ENCODE measurements around the gene FAM83D.

The FAM83D gene

GRCh38 chr20:38979842-38980241 is 53.6 kb downstream of the FAM83D start:
- Histone ChIP-seq H4K8ac (ENCODE audit: low read length) (no peak overlapping the region), H3K4ac (ENCODE audit: low read depth in 1 of 2, low read length in 2 of 2) (no peak overlapping the region), H2BK15ac (ENCODE audit: low read depth, poor library complexity, severe bottlenecking) (no peak overlapping the region), H3K9ac (ENCODE audit: low read length) (no peak overlapping the region), H3K23ac (ENCODE audit: low read length in 2 of 2) (no peak overlapping the region), H3K27ac (ENCODE audit: low read length, poor library complexity, severe bottlenecking) (no peak overlapping the region), H3K9me3 (ENCODE audit: control insufficient read depth, low read length) (no peaks in the 10 kb centered on the region), H3K4me1 (ENCODE audit: control insufficient read depth, insufficient read depth, low read depth, low read length) (no peaks in the 10 kb centered on the region), H2BK120ac (ENCODE audit: low read depth, low read length) (no peak overlapping the region), H3K14ac (ENCODE audit: low read length in 2 of 2) (no peak overlapping the region), H3K79me1 (replicated peaks; ENCODE audit: low read length, poor library complexity, severe bottlenecking) (peaks cover 19% of the 10 kb centered on the region), H2BK5ac (ENCODE audit: low read depth, low read length, poor library complexity, severe bottlenecking) (no peak overlapping the region), H3K36me3 (ENCODE audit: control insufficient read depth in 1 of 2, insufficient read depth in 2 of 2, low read depth in 1 of 2, low read length in 2 of 2) (peaks cover 0 to 15% of the 10 kb centered on the region in 2 experiments), H3K4me2 (ENCODE audit: low read length, poor library complexity, severe bottlenecking) (no peak overlapping the region), H2AFZ (ENCODE audit: low read depth, low read length) (no peak overlapping the region), H4K91ac (ENCODE audit: low read length) (no peak overlapping the region), H3K18ac (ENCODE audit: low read depth in 1 of 2, low read length in 2 of 2) (no peak overlapping the region), H2BK12ac (ENCODE audit: low read length in 2 of 2) (no peak overlapping the region), H3K27me3 (ENCODE audit: control insufficient read depth in 1 of 2, insufficient read depth in 1 of 2, low read length in 2 of 2) (no peaks in the 10 kb centered on the region), H2AK5ac (ENCODE audit: low read length, severe bottlenecking) (no peak overlapping the region), H3K4me3 (ENCODE audit: insufficient read depth in 1 of 2, low read depth in 1 of 2, low read length in 2 of 2) (no peak overlapping the region)
- DNase-seq = no peak
- WGBS = 80% methylated on average over 1 of the region's 3 CpGs

DNA sequence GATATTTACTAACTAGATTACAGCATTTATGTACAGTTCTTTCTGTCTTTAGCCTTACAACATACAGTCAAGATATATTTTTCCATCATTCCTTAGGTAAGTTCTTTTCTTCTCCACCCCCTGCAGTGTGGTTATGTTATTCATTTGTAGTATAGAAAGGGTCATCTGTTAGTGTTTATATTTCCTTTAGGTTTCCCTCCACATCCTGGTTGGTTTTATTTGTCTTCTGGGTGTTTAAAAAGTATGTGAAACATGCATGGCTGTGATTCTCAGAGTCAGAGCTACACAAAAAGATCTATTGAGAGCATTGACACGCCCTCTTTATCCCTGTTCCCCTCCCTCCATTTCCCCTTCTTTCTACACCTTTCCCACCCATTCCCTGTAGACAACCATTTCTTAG is 56.1 kb downstream of the FAM83D start:
- H2AK5ac ChIP-seq (ENCODE audit: low read length, severe bottlenecking) = no peak overlapping the region
- no peak overlapping the region for H3K4me3 ChIP-seq (ENCODE audit: insufficient read depth in 1 of 2, low read depth in 1 of 2, low read length in 2 of 2)
- H3K14ac ChIP-seq (ENCODE audit: low read length in 2 of 2) = no peak overlapping the region
- no peaks in the 10 kb centered on the region for H3K27me3 ChIP-seq (ENCODE audit: control insufficient read depth in 1 of 2, insufficient read depth in 1 of 2, low read length in 2 of 2)
- H4K91ac ChIP-seq (ENCODE audit: low read length) = no peak overlapping the region
- H3K23ac ChIP-seq (ENCODE audit: low read length in 2 of 2) = no peak overlapping the region
- H2BK15ac ChIP-seq (ENCODE audit: low read depth, poor library complexity, severe bottlenecking) = no peak overlapping the region
- H3K79me1 ChIP-seq (replicated peaks; ENCODE audit: low read length, poor library complexity, severe bottlenecking) = peaks cover 12% of the 10 kb centered on the region
- peak; percentile 24 for DNase-seq
- no peak overlapping the region for H2BK120ac ChIP-seq (ENCODE audit: low read depth, low read length)
- H2BK5ac ChIP-seq (ENCODE audit: low read depth, low read length, poor library complexity, severe bottlenecking) = no peak overlapping the region
- H2AFZ ChIP-seq (ENCODE audit: low read depth, low read length) = no peak overlapping the region
- no peak overlapping the region for H3K4me2 ChIP-seq (ENCODE audit: low read length, poor library complexity, severe bottlenecking)
- WGBS = 92% methylated on average over 1 of the region's 1 CpG
- H3K4ac ChIP-seq (ENCODE audit: low read depth in 1 of 2, low read length in 2 of 2) = no peak overlapping the region
- H3K18ac ChIP-seq (ENCODE audit: low read depth in 1 of 2, low read length in 2 of 2) = no peak overlapping the region
- H3K9ac ChIP-seq (ENCODE audit: low read length) = no peak overlapping the region
- peaks cover 6% of the 10 kb centered on the region for H3K4me1 ChIP-seq (ENCODE audit: control insufficient read depth, insufficient read depth, low read depth, low read length)
- H3K36me3 ChIP-seq (ENCODE audit: control insufficient read depth in 1 of 2, insufficient read depth in 2 of 2, low read depth in 1 of 2, low read length in 2 of 2) = peaks cover 0 to 8% of the 10 kb centered on the region in 2 experiments
- no peaks in the 10 kb centered on the region for H3K9me3 ChIP-seq (ENCODE audit: control insufficient read depth, low read length)
- H4K8ac ChIP-seq (ENCODE audit: low read length) = no peak overlapping the region
- no peak overlapping the region for H2BK12ac ChIP-seq (ENCODE audit: low read length in 2 of 2)
- H3K27ac ChIP-seq (ENCODE audit: low read length, poor library complexity, severe bottlenecking) = no peak overlapping the region

DNA sequence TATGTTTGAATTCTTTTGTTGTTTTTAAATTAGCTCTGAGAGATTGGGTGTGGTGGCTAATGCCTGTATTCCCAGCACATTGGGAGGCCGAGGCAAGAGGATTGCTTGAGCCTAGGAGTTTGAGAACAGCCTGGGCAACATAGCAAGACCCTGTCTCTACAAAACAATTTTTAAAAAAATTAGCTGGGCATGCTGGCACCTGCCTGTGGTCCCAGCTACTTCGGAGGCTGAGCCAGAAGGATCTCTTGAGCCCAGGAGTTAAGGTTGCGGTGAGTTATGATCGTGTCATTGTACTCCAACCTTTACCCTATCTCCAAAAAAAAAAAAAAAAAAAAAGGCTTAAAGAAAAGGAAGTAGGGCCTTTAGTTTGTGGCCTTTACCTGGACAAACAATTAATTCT is 58.8 kb downstream of the FAM83D start:
- no peaks in the 10 kb centered on the region for H3K27me3 ChIP-seq (ENCODE audit: control insufficient read depth in 1 of 2, insufficient read depth in 1 of 2, low read length in 2 of 2)
- H3K4ac ChIP-seq (ENCODE audit: low read depth in 1 of 2, low read length in 2 of 2) = no peak overlapping the region
- H2AFZ ChIP-seq (ENCODE audit: low read depth, low read length) = no peak overlapping the region
- no peak overlapping the region for H2BK120ac ChIP-seq (ENCODE audit: low read depth, low read length)
- no peak overlapping the region for H3K4me2 ChIP-seq (ENCODE audit: low read length, poor library complexity, severe bottlenecking)
- no peak overlapping the region for H4K8ac ChIP-seq (ENCODE audit: low read length)
- WGBS = 50% methylated on average over 1 of the region's 4 CpGs
- H3K23ac ChIP-seq (ENCODE audit: low read length in 2 of 2) = no peak overlapping the region
- no peak overlapping the region for H2BK12ac ChIP-seq (ENCODE audit: low read length in 2 of 2)
- no peak overlapping the region for H2BK15ac ChIP-seq (ENCODE audit: low read depth, poor library complexity, severe bottlenecking)
- H2BK5ac ChIP-seq (ENCODE audit: low read depth, low read length, poor library complexity, severe bottlenecking) = no peak overlapping the region
- H4K91ac ChIP-seq (ENCODE audit: low read length) = no peak overlapping the region
- no peak overlapping the region for H3K14ac ChIP-seq (ENCODE audit: low read length in 2 of 2)
- no peak overlapping the region for H2AK5ac ChIP-seq (ENCODE audit: low read length, severe bottlenecking)
- H3K36me3 ChIP-seq (ENCODE audit: control insufficient read depth in 1 of 2, insufficient read depth in 2 of 2, low read depth in 1 of 2, low read length in 2 of 2) = peaks cover 0 to 9% of the 10 kb centered on the region in 2 experiments
- peak overlapping the region; percentile 55 for H3K9ac ChIP-seq (ENCODE audit: low read length)
- H3K27ac ChIP-seq (ENCODE audit: low read length, poor library complexity, severe bottlenecking) = peak overlapping the region; percentile 43
- no peak for DNase-seq
- peaks cover 16% of the 10 kb centered on the region for H3K79me1 ChIP-seq (replicated peaks; ENCODE audit: low read length, poor library complexity, severe bottlenecking)
- H3K9me3 ChIP-seq (ENCODE audit: control insufficient read depth, low read length) = no peaks in the 10 kb centered on the region
- no peak overlapping the region for H3K18ac ChIP-seq (ENCODE audit: low read depth in 1 of 2, low read length in 2 of 2)
- H3K4me3 ChIP-seq (ENCODE audit: insufficient read depth in 1 of 2, low read depth in 1 of 2, low read length in 2 of 2) = no peak overlapping the region
- peaks cover 6% of the 10 kb centered on the region for H3K4me1 ChIP-seq (ENCODE audit: control insufficient read depth, insufficient read depth, low read depth, low read length)

DNA sequence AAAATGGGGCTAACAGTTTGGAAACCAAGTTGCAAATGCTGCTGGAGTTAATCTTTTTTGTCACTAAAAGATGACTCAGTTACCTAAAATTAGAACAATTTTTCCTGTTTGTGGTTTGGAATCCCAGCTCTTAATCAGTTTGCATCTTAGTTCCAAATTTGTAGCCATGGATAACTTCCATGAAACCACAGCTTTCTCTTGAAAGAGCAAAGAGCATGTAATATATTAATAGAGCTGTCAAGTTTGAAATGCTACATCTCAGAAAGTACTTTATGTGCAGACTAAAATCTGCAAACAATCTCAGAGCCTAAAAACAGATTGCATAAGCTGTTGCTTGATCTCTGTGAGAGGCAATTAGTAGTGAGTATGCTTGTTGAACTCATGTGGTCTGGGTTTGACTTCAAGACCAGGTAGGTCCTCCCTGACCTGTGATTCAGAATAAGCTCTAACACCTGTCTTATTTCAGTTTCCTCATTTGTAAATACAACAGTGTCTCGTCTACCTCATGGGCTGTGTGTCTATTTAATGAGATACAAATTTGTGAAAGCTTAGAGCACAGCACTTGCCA is 59.5 kb downstream of the FAM83D start:
- Histone ChIP-seq H3K27me3 (ENCODE audit: control insufficient read depth in 1 of 2, insufficient read depth in 1 of 2, low read length in 2 of 2) (no peaks in the 10 kb centered on the region), H3K27ac (ENCODE audit: low read length, poor library complexity, severe bottlenecking) (peak overlapping the region; percentile 18), H3K14ac (ENCODE audit: low read length in 2 of 2) (no peak overlapping the region), H3K79me1 (replicated peaks; ENCODE audit: low read length, poor library complexity, severe bottlenecking) (peaks cover 16% of the 10 kb centered on the region), H3K4ac (ENCODE audit: low read depth in 1 of 2, low read length in 2 of 2) (no peak overlapping the region), H4K8ac (ENCODE audit: low read length) (no peak overlapping the region), H3K4me3 (ENCODE audit: insufficient read depth in 1 of 2, low read depth in 1 of 2, low read length in 2 of 2) (peak overlapping the region in 1 of 2 experiments; percentile 26), H2AFZ (ENCODE audit: low read depth, low read length) (no peak overlapping the region), H3K9ac (ENCODE audit: low read length) (peak overlapping the region; percentile 55), H3K36me3 (ENCODE audit: control insufficient read depth in 1 of 2, insufficient read depth in 2 of 2, low read depth in 1 of 2, low read length in 2 of 2) (peaks cover 0 to 15% of the 10 kb centered on the region in 2 experiments), H4K91ac (ENCODE audit: low read length) (no peak overlapping the region), H3K4me1 (ENCODE audit: control insufficient read depth, insufficient read depth, low read depth, low read length) (peaks cover 6% of the 10 kb centered on the region), H3K23ac (ENCODE audit: low read length in 2 of 2) (no peak overlapping the region), H2BK120ac (ENCODE audit: low read depth, low read length) (no peak overlapping the region), H2BK12ac (ENCODE audit: low read length in 2 of 2) (no peak overlapping the region), H2BK5ac (ENCODE audit: low read depth, low read length, poor library complexity, severe bottlenecking) (no peak overlapping the region), H3K9me3 (ENCODE audit: control insufficient read depth, low read length) (no peaks in the 10 kb centered on the region), H2BK15ac (ENCODE audit: low read depth, poor library complexity, severe bottlenecking) (no peak overlapping the region), H3K18ac (ENCODE audit: low read depth in 1 of 2, low read length in 2 of 2) (no peak overlapping the region), H3K4me2 (ENCODE audit: low read length, poor library complexity, severe bottlenecking) (peak overlapping the region; percentile 18), H2AK5ac (ENCODE audit: low read length, severe bottlenecking) (no peak overlapping the region)
- DNase-seq = peak; percentile 87
- 45% methylated on average over 1 of the region's 1 CpG for WGBS

All from mesenchymal stem cell (in vitro differentiated cells and primary cell).